Measurements from ENCODE around the gene DMRTA2.
"Not testable (repeated sequence)": the region's sequence is repeated elsewhere in the genome, so short reads cannot be mapped to it uniquely, and the experiment has no call there.

Gene DMRTA2

GRCh38 chr1:50422675-50422945 is 633 bp downstream of the DMRTA2 start:
- DNase-seq: no peak

DNA sequence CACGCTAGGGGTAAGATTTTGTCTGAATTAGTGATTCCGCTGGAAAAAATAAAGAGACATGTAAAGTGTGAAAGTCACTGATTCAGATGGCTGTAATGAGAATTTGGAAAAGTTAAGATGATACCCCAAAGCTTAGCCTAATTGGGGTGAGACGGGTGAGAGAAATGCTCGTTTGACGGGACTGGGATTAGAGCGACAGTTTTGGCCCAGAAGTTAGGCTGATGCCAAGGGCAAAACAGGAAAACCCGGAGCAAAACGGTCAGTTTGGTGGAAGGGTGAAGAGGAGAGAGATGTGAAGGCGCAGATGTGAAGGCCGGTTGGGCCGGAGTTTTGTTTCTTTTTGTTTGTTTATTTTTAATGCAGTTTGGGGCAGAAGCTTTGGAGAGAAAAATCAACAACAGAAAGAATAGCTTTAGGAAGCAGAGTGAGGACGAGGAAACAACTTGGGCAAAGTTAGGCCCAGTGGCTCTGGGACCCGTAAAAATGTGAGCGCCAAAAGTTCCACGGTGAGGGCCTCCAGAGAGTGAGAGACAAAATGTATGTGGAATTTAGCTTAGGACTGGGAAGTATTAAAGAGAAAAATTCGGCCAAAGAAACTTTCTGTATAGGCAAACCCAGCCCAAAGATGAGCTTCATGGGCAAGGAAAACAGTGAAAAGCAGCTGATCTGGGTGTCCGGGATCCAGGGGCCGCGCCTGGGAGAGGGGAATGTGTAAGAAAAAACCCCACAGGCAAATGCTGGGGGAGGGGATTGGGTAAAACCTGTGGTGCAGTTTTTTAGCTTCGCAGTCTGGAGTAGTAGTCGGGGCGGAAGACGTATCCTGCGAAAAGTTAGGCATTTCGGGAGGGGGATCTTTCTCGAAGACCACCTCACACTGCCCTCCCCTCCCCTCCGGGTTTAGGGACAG is 1.2 kb downstream of the DMRTA2 start:
- DNase-seq: no peak

DNA sequence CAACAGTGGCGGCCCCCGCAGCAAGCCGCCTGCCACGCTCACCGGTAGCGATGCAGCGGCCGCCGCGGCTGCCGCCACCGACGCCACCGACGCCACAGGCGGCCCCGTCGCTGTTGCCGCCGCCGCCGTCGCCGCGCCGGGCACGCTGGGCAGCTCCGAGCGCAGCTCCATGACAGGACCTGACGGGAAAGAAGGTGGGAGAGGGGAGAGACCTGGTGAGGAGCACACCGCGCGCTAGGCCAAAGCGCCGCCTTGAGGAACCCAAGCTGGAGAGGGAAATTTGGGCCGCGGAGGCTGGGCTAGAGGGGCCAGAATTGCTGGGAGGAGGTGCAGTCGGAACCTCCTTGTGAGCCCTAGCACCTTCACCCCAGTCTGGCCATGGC is 1.9 kb downstream of the DMRTA2 start:
- no peak for DNase-seq

GRCh38 chr1:50420689-50421365 is 2.4 kb downstream of the DMRTA2 start:
- no peak for DNase-seq

- DNase-seq: no peak
Observed at GRCh38 chr1:50419907-50420677, 3.2 kb downstream of the DMRTA2 start.

DNA sequence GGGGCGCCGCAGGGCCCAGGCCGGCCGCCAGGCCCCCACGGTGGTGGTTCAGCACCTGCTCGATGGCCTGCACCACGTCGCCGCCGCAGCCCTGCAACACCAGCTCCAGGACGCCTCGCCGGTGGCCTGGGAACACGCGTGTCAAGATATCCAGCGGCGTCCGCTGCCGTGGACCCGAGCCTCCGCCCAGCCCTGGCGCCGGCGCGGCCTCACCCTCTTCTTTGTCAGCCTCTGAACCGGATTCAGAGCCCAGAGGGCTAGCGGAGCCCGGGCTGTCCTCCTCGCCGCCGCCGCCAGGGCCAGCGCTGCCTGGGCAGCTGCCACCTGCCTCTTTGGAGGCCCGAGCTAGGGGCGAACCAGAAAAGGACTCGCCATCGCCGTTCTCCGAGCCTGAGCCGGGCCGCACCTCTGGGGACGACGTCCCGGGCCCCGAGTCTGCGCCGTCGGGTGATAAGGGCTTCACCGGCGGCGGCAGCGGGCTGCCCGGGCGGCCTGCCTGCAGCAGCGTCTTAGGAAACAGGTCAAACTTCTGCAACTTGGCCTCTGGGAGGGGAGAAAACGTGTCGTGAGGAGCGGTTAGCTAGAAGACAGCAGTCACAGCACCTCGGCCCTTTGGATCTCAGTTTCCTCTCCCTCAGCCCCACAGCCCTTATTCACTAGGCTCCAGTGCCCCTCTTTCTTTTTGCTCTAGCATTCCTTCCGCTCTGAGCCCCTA is 3.9 kb downstream of the DMRTA2 start:
- DNase-seq: no peak

GRCh38 chr1:50418600-50419109 is 4.6 kb downstream of the DMRTA2 start:
- no peak for DNase-seq

- DNase-seq: no peak
Observed at GRCh38 chr1:50417946-50418599, 5.2 kb downstream of the DMRTA2 start.

DNA sequence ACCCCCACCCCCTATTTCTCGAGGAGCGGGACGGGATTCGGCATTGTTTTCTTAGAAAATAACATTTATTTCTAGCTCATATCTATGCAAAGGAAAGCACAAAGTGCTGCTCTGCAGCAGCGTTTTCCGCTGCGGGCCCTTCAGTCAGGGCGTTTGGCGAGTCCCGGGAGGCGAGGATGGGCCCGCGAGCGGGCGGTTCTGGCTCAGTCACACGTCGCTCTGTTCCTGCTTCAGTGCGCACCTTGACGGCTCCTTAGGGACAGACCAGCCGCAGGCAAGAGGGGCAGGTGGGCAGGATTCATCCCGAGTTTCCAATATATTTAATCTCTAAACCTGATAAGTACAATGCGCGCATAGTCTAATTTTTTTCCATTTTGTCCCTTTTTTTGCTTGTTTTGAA is 5.7 kb downstream of the DMRTA2 start:
- DNase-seq: no peak

DNA sequence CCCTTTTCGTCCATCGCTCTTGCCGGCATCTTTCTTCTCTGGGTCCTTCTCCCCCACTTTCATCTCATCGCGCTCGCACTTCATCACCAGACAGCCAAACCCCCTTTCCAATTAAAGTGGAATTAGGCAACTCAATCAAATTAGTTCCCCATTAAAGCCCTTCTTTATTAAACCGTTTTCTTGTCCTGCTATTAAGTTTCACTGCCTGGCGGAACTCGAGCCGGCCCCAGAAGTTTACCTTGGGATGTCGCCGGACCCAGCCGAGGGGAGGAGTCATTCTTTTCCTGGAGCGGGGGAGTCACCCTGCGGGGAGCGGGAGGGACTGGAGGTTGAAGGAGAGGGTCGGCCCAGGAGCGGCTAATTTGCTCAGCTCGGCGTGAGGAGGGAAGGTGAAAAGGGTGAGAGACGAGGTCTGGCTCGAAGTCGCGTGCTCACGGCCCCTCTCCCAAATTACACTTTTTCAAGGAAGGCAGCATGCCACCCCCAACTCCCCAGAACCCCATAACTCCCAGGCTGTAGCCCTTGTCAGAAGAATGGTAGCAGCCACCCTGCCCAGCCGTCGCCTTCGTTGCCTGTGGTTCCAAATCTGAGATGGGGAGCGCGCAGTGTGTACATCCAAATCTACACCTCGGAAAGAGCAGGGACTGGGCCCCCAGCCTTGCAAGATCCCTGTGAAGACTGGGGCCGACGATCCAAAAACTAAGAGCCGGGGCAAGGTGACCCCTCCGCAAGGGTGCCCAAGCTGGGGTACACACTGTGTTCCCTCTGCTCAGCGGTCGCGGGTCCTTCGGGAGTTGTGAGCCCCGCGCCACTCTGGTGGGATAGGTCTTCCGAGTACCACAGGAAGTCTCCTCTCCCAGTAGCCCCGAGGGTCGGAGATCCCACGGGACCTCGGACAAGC is 6.4 kb downstream of the DMRTA2 start:
- no peak for DNase-seq

- no peak for DNase-seq
Observed at GRCh38 chr1:50416150-50416527, 7.1 kb downstream of the DMRTA2 start.

GRCh38 chr1:50415235-50416149 is 7.8 kb downstream of the DMRTA2 start:
- no peak for DNase-seq

GRCh38 chr1:50414853-50415234 is 8.4 kb downstream of the DMRTA2 start:
- DNase-seq: no peak

- no peak for DNase-seq
Observed at GRCh38 chr1:50412813-50413476, 10.3 kb downstream of the DMRTA2 start.

GRCh38 chr1:50405814-50406213 is 17.4 kb downstream of the DMRTA2 start:
- no peak for DNase-seq

- no peak for DNase-seq
Observed at GRCh38 chr1:50393522-50394120, 29.6 kb downstream of the DMRTA2 start.

GRCh38 chr1:50381551-50381950 is 41.7 kb downstream of the DMRTA2 start:
- not testable (repeated sequence) for DNase-seq

GRCh38 chr1:50378770-50379169 is 44.5 kb downstream of the DMRTA2 start:
- no peak for DNase-seq

- no peak for DNase-seq
Observed at GRCh38 chr1:50373532-50373931, 49.7 kb downstream of the DMRTA2 start.
